HG03159 (cell line): ENCODE measurements around the gene KLK4.

ENCODE experiments used
- ATAC-seq: cut with Tn5 transposase; IDR thresholded peaks from one replicate; pipeline ENCODE4 v1.9.1; 2021; ENCODE audit warnings: mild to moderate bottlenecking, moderate library complexity; ENCODE audit not compliant: unreplicated experiment

KLK4 gene

DNA sequence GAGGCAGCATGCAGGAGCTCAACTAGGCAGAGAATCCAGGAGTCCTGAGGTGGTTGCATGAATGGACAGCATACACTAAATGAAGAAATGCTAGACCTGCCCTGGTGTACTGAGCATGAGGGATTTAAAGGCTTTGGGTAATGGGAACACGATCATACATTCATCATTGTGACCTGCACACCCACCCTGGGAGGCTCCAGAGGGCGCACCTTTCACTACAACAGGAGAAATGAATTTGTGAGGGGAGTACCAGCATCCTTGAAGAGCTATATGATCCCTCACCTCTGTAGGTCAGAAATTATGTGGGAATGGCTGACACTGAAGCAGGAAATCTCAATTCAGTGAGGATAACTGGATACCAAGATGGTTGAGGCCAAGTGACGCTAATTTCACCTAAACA is 29.0 kb downstream of the KLK4 start:
- ATAC-seq, result no peak

- ATAC-seq, result no peak
These were observed 31.0 kb downstream of the KLK4 start for GRCh38 chr19:50880241-50880640.

DNA sequence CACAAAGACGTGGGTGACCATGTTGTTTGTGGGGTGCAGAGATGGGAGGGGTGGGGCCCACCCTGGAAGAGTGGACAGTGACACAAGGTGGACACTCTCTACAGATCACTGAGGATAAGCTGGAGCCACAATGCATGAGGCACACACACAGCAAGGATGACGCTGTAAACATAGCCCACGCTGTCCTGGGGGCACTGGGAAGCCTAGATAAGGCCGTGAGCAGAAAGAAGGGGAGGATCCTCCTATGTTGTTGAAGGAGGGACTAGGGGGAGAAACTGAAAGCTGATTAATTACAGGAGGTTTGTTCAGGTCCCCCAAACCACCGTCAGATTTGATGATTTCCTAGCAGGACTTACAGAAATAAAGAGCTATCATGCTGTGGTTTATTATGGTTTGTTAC is 32.3 kb downstream of the KLK4 start:
- ATAC-seq, result no peak

DNA sequence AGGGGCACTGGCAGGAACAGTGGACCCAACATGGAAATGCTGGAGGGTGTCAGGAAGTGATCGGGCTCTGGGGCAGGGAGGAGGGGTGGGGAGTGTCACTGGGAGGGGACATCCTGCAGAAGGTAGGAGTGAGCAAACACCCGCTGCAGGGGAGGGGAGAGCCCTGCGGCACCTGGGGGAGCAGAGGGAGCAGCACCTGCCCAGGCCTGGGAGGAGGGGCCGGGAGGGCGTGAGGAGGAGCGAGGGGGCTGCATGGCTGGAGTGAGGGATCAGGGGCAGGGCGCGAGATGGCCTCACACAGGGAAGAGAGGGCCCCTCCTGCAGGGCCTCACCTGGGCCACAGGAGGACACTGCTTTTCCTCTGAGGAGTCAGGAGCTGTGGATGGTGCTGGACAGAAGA is 33.9 kb downstream of the KLK4 start:
- ATAC-seq, result no peak

DNA sequence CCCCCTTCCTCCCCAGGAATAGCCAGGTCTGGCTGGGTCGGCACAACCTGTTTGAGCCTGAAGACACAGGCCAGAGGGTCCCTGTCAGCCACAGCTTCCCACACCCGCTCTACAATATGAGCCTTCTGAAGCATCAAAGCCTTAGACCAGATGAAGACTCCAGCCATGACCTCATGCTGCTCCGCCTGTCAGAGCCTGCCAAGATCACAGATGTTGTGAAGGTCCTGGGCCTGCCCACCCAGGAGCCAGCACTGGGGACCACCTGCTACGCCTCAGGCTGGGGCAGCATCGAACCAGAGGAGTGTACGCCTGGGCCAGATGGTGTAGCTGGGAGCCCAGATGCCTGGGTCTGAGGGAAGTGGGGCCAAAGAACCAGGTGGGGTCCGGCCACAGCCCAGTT is 34.7 kb downstream of the KLK4 start:
- no peak for ATAC-seq

DNA sequence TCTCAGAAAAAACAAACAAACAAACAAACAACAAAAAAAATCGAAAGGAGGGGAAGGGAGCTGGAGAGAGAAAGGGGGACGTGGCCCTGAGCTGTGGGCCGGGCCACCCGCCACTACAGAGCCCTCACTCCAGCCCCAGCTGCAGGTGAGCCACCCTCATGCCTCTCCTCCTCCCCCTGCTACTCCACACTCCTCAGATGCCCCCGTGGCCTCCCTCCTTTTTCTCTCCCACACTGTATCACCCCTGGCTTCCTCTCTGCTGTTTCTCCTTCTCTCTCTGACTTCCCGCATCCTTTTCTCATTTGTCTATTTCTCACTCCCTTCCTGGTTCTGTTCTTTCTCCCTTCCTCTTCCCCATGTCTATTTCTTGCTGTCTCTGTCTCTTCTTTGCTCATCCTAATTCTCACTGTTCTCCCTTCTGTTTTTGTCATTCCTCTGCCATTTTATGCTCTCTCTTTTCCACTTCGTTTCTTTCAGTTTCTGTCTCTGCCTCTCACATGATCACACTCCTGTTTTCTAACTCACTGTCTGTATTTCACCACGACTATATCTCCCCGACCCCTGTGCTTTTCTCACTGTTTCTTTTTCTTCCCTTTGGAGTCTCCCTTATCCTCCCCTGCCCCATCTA is 35.3 kb downstream of the KLK4 start:
- no peak for ATAC-seq

GRCh38 chr19:50874211-50874610 is 37.0 kb downstream of the KLK4 start:
- no peak for ATAC-seq

GRCh38 chr19:50873056-50873455 is 38.1 kb downstream of the KLK4 start, which contains the start of gene KLK2:
Gene KLK2 (plus strand): TSS chr19:50873439. CDS start chr19:50873474, 35 bp downstream.
- no peak for ATAC-seq

- ATAC-seq, result no peak
These were observed 40.6 kb downstream of the KLK4 start for GRCh38 chr19:50870417-50871089.

DNA sequence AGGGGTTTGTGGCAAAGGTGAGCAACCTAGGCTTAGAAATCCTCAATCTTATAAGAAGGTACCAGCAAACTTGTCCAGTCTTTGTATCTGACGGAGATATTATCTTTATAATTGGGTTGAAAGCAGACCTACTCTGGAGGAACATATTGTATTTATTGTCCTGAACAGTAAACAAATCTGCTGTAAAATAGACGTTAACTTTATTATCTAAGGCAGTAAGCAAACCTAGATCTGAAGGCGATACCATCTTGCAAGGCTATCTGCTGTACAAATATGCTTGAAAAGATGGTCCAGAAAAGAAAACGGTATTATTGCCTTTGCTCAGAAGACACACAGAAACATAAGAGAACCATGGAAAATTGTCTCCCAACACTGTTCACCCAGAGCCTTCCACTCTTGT is 41.7 kb downstream of the KLK4 start:
- ATAC-seq, result no peak

DNA sequence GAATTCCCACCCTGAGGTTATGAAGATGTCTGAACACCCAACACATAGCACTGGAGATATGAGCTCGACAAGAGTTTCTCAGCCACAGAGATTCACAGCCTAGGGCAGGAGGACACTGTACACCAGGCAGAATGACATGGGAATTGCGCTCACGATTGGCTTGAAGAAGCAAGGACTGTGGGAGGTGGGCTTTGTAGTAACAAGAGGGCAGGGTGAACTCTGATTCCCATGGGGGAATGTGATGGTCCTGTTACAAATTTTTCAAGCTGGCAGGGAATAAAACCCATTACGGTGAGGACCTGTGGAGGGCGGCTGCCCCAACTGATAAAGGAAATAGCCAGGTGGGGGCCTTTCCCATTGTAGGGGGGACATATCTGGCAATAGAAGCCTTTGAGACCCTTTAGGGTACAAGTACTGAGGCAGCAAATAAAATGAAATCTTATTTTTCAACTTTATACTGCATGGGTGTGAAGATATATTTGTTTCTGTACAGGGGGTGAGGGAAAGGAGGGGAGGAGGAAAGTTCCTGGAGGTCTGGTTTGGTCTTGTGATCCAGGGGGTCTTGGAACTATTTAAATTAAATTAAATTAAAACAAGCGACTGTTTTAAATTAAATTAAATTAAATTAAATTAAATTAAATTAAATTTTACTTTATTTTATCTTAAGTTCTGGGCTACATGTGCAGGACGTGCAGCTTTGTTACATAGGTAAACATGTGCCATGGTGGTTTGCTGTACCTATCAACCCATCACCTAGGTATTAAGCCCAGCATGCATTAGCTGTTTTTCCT is 49.5 kb downstream of the KLK4 start:
- ATAC-seq, result no peak

DNA sequence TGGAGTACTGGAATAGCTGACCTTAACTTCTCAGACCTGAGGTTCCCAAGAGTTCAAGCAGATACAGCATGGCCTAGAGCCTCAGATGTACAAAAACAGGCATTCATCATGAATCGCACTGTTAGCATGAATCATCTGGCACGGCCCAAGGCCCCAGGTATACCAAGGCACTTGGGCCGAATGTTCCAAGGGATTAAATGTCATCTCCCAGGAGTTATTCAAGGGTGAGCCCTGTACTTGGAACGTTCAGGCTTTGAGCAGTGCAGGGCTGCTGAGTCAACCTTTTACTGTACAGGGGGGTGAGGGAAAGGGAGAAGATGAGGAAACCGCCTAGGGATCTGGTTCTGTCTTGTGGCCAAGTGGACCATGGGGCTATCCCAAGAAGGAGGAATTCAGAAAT is 50.2 kb downstream of the KLK4 start:
- no peak for ATAC-seq

DNA sequence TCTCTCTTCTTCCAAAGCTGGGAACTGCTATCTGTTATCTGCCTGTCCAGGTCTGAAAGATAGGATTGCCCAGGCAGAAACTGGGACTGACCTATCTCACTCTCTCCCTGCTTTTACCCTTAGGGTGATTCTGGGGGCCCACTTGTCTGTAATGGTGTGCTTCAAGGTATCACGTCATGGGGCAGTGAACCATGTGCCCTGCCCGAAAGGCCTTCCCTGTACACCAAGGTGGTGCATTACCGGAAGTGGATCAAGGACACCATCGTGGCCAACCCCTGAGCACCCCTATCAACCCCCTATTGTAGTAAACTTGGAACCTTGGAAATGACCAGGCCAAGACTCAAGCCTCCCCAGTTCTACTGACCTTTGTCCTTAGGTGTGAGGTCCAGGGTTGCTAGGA is 51.3 kb downstream of the KLK4 start:
- no peak for ATAC-seq

DNA sequence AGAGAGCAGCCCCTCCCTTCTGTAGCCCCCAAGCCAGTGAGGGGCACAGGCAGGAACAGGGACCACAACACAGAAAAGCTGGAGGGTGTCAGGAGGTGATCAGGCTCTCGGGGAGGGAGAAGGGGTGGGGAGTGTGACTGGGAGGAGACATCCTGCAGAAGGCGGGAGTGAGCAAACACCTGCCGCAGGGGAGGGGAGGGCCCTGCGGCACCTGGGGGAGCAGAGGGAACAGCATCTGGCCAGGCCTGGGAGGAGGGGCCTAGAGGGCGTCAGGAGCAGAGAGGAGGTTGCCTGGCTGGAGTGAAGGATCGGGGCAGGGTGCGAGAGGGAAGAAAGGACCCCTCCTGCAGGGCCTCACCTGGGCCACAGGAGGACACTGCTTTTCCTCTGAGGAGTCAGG is 52.3 kb downstream of the KLK4 start:
- no peak for ATAC-seq

DNA sequence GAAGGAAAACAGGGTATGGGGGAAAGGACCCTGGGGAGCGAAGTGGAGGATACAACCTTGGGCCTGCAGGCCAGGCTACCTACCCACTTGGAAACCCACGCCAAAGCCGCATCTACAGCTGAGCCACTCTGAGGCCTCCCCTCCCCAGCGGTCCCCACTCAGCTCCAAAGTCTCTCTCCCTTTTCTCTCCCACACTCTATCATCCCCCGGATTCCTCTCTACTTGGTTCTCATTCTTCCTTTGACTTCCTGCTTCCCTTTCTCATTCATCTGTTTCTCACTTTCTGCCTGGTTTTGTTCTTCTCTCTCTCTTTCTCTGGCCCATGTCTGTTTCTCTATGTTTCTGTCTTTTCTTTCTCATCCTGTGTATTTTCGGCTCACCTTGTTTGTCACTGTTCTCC is 53.8 kb downstream of the KLK4 start:
- ATAC-seq, result no peak
